GM21367 (cell line): ENCODE results near the gene RUNX1.

Experiments used
- ATAC-seq: cut with Tn5 transposase; IDR thresholded peaks from one replicate; pipeline ENCODE4 v1.9.1; 2021; ENCODE audit not compliant: unreplicated experiment

Gene RUNX1

GRCh38 chr21:34949499-34949898 is 99.6 kb downstream of the RUNX1 start:
- no peak for ATAC-seq

GRCh38 chr21:34949030-34949429 is 100.1 kb downstream of the RUNX1 start:
- no peak for ATAC-seq

- no peak for ATAC-seq
Measured at GRCh38 chr21:34948157-34948556, 100.9 kb downstream of the RUNX1 start.

- no peak for ATAC-seq
Measured at GRCh38 chr21:34946916-34947534, 102.1 kb downstream of the RUNX1 start.

GRCh38 chr21:34946385-34946840 is 102.7 kb downstream of the RUNX1 start:
- ATAC-seq: no peak

GRCh38 chr21:34945288-34945687 is 103.8 kb downstream of the RUNX1 start:
- no peak for ATAC-seq

GRCh38 chr21:34944015-34944755 is 104.9 kb downstream of the RUNX1 start:
- ATAC-seq: no peak

GRCh38 chr21:34942911-34943310 is 106.2 kb downstream of the RUNX1 start:
- no peak for ATAC-seq

- no peak for ATAC-seq
Measured at GRCh38 chr21:34941162-34941561, 107.9 kb downstream of the RUNX1 start.

GRCh38 chr21:34939673-34940331 is 109.3 kb downstream of the RUNX1 start:
- no peak for ATAC-seq

GRCh38 chr21:34938089-34938764 is 110.9 kb downstream of the RUNX1 start:
- no peak for ATAC-seq

- ATAC-seq: no peak
Measured at GRCh38 chr21:34936883-34937563, 112.1 kb downstream of the RUNX1 start.

GRCh38 chr21:34936371-34936789 is 112.7 kb downstream of the RUNX1 start:
- no peak for ATAC-seq

- ATAC-seq: no peak
Measured at GRCh38 chr21:34935898-34936297, 113.2 kb downstream of the RUNX1 start.

- ATAC-seq: no peak
Measured at GRCh38 chr21:34935452-34935851, 113.7 kb downstream of the RUNX1 start.

- ATAC-seq: no peak
Measured at GRCh38 chr21:34934350-34934749, 114.8 kb downstream of the RUNX1 start.

- peak; percentile 58 for ATAC-seq
Measured at GRCh38 chr21:34933609-34934335, 115.3 kb downstream of the RUNX1 start.

GRCh38 chr21:34932233-34932632 is 116.9 kb downstream of the RUNX1 start:
- no peak for ATAC-seq

GRCh38 chr21:34930971-34931370 is 118.1 kb downstream of the RUNX1 start:
- ATAC-seq: no peak

- ATAC-seq: no peak
Measured at GRCh38 chr21:34928637-34929036, 120.5 kb downstream of the RUNX1 start.
